HG03432 (cell line): ENCODE results near the gene POGLUT2.
"Not testable (repeated sequence)": the region's sequence is repeated elsewhere in the genome, so short reads cannot be mapped to it uniquely, and the experiment has no call there.

Experiments
- ATAC-seq: cut with Tn5 transposase; IDR thresholded peaks from one replicate; pipeline ENCODE4 v1.9.1; 2021; ENCODE audit warnings: mild to moderate bottlenecking, moderate library complexity; ENCODE audit not compliant: unreplicated experiment

The POGLUT2 gene

GRCh38 chr13:102812611-102813287 lies 14.0 kb upstream of the POGLUT2 start:
- no peak for ATAC-seq

GRCh38 chr13:102807699-102808098 lies 8.9 kb upstream of the POGLUT2 start:
- no peak for ATAC-seq

- no peak for ATAC-seq
Observed at GRCh38 chr13:102805680-102806079, 6.9 kb upstream of the POGLUT2 start.

GRCh38 chr13:102800145-102801041 lies 1.6 kb upstream of the POGLUT2 start:
- peak; percentile 81 for ATAC-seq

- peak; percentile 10 for ATAC-seq
Observed at GRCh38 chr13:102799426-102800144, 809 bp upstream of the POGLUT2 start.

GRCh38 chr13:102793611-102794355 lies 5.0 kb downstream of the POGLUT2 start:
- no peak for ATAC-seq

- no peak for ATAC-seq
Observed at GRCh38 chr13:102792396-102792795, 6.4 kb downstream of the POGLUT2 start.

- no peak for ATAC-seq
Observed at GRCh38 chr13:102788683-102789082, 10.1 kb downstream of the POGLUT2 start.

GRCh38 chr13:102784483-102784882 lies 14.3 kb downstream of the POGLUT2 start:
- ATAC-seq: no peak

- ATAC-seq: no peak
Observed at GRCh38 chr13:102781591-102781990, 17.2 kb downstream of the POGLUT2 start.

- ATAC-seq: not testable (repeated sequence)
Observed at GRCh38 chr13:102780656-102781055, 18.1 kb downstream of the POGLUT2 start.

- peak; percentile 68 for ATAC-seq
Observed at GRCh38 chr13:102779436-102780159, 19.2 kb downstream of the POGLUT2 start.

GRCh38 chr13:102777736-102778135 lies 21.0 kb downstream of the POGLUT2 start:
- ATAC-seq: no peak

- no peak for ATAC-seq
Observed at GRCh38 chr13:102776271-102776670, 22.5 kb downstream of the POGLUT2 start.

- ATAC-seq: no peak
Observed at GRCh38 chr13:102774591-102775520, 23.9 kb downstream of the POGLUT2 start.

GRCh38 chr13:102774214-102774568 lies 24.6 kb downstream of the POGLUT2 start:
- ATAC-seq: no peak

GRCh38 chr13:102773441-102774213 lies 25.1 kb downstream of the POGLUT2 start, which contains the start of gene TEX30:
Gene TEX30 (minus strand): TSS chr13:102773786. CDS start chr13:102770026, 3,760 bp downstream.
- ATAC-seq: peak; percentile 96

- ATAC-seq: no peak
Observed at GRCh38 chr13:102772042-102772425, 26.7 kb downstream of the POGLUT2 start.
